Stromal cell of bone marrow (primary cell): Measurements from ENCODE around the gene LIF.
A peak's percentile ranks its signal among the peaks of the same experiment; 100 is the strongest.

Source experiments
- DNase-seq: peaks from one replicate; pipeline ENCODE4 v3.0.0-alpha.2; 2012; ENCODE audit warnings: low read depth

The LIF gene

DNA sequence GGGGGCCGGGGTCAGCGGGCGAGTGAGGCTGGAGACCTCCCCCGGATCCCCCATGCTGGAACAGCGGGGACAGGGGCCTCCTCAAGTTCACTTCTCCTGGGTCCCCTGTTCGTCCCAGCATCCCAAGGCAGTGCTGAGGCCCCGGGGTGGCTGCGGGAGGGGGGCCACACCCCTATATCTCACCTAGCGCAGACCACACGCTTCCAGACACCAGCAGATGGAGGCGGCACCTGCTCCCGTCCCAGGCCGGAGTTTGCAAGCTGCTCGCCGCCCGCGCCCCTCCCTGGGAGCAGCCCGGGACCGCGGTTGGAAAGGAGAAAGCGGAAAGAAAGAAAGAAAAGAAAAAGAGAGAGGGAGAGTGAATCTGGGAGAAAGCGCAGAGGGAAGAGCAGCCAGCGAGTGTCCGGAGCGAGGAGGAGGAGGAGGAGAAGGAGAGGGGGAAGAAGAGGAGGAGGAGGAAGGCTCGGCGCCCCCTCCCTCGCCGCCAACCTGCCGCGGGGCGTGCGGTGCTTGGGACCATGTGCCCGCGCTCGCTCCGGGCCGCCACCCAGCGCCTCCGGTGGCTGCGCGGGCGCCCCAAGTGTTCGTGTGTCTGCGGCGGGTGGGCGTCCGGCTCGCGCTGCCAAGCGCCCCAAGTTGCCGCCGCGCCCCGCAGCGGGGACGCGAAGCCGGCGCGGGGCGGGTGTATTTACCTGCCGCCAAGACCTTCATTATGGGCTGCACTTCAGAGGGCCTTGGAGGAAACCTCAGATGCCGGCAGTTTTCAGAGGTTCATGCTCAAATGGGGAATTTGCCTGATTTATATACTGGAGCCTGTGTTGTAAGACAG lies at the start of gene LIF:
Gene LIF, minus strand, starts transcription at position 775 of the 829 bp plus-strand sequence. Its CDS starts 64 bp downstream, at position 711.
- DNase-seq = no peak

GRCh38 chr22:30296324-30296723 lies 49.8 kb upstream of the LIF start:
- no peak for DNase-seq

DNA sequence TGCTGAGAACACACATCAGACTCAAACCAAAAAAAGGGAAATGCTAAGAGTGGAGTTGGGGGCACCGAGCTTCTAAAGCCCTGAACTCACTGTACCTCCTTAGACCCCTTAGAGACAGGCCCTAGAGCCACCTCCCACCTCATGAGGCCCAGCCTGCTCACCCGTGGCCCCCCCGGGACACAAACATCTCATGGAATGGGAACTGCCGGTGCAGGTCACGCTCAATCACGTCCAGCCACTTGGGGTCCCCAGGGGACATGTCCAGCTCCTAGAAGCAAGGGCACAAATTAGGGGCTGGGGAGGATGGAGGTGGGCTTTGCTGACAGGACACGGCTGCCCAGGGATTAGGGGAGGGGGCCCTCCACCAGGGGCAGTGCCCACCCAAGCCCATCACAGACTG lies 49.0 kb upstream of the LIF start:
- no peak for DNase-seq

DNA sequence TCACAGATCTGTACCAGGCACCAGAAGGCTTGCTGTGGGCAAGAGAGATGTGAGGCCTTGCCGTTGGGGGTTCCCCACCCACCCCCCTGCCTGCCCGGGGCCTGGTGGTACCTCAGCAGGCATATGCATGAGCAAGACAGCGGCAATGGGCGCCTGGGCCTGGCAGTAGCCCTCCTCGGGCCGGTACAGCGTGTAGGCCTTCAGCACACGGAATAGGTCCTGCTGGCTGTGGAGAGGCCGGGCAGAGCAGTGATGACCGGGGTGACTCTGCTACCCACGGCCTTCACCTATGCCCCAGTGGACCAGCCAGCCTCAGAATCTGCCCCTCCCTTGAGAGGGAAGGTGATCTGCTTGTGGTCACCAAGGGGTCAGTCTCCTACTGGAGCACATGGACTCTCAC lies 48.3 kb upstream of the LIF start:
- DNase-seq = no peak

DNA sequence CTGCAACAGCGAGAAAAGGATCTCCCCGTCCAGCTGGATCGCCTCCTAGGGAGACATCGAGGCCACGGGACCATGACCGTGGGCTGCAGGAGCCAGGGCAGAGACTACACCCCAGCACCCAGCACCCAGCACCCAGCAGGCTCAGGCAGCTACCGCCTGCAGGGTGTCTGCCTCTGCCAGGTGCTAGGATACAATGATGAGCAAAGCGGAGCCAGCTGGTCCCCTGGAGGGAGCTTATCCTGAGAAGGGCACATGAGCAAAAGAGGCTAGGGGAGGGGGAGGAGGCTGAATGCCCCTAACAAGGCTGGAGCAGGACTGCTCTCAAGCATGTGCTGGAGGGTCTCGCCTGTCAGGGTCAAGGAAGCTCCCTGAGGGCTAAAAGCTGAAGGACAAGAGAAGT lies 47.5 kb upstream of the LIF start:
- no peak for DNase-seq

GRCh38 chr22:30293026-30293425 lies 46.5 kb upstream of the LIF start:
- DNase-seq = no peak

GRCh38 chr22:30292069-30292970 lies 45.8 kb upstream of the LIF start:
- DNase-seq = no peak

DNA sequence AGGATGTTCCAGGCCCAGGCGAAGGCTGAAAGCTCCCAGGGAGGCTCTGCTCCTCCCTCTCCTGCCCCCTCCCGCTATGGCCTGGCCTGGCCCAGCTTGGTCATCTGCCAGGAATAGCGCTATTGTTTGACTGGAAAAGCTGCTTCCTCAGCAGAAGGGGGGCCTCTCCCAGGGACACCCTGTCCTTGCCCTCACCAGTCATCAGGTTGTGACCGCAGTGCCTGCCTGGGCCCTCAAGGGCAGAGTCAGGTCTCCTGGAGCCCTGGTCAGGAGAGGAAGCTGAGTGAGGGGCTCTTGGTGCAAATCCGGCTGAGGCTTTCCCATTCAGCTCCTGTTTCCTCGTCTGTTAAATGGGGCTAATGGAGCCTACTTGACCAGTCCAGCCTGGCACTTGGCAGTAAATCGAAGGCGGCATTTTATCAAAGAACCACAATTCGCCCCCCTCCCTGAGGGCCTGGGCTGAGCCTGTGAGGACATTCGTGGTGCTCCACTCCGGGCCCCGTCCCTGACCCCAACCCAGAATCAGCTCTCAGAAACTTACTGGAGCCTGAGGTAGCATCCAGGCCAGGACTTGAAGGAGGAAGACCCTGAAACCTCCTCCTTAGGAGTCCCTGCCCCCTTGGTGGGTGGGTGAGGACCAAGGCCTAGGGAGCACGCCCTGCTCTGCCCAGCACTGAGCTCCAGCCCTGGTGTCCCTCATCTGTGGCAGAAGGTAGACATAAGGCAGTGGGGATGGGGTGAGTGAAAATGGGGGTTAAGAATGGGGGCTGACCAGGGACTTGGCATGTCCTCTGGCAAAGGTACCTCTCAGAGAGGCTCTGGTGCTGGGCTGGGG lies 44.7 kb upstream of the LIF start:
- DNase-seq = no peak

DNA sequence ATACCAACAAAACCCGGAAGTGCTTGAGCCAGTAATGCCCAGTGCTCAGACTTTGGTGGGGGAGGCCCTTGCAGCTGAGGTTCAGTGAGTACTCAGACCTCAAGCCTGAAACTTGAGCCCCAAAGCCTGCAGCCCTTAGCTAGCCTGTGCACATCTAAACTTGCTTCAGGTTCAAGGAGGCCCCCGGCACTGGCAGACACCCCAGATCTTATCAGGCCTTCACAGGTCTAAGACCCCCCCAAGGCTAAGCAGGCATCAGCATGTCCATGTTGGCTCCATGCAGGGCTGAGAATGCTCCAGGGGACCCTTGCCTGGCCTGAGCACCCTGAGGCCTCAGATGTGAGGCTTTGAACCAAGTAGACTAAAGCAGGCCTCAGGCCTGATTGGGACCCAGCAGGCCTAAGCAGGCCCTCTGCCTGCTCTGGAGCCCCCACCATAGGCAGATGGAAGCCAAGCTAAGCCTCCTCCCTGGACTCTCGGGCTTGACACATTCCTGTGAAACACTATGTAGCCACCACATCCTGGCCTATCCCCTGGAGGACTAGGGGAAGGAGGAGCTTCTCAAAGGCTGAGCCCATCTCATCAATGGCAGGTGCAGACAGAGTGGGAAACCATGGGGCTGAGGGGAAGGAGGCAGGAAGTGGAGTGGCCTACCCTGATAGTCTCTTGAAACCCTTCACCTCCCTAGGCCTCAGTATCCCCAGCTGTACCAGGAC lies 43.9 kb upstream of the LIF start:
- DNase-seq = no peak

GRCh38 chr22:30289980-30290313 lies 43.4 kb upstream of the LIF start:
- DNase-seq = no peak

- DNase-seq = peak; percentile 98
Observed at GRCh38 chr22:30289141-30289979, 42.8 kb upstream of the LIF start, which contains the start of gene CASTOR1. Gene CASTOR1, minus strand, starts transcription at chr22:30289505. Its CDS starts 8 bp downstream, at chr22:30289497.

- DNase-seq = no peak
Observed at GRCh38 chr22:30288419-30289140, 42.0 kb upstream of the LIF start.

- DNase-seq = peak; percentile 79
Observed at GRCh38 chr22:30287648-30288418, 41.3 kb upstream of the LIF start.

GRCh38 chr22:30286813-30287647 lies 40.5 kb upstream of the LIF start:
- DNase-seq = no peak

DNA sequence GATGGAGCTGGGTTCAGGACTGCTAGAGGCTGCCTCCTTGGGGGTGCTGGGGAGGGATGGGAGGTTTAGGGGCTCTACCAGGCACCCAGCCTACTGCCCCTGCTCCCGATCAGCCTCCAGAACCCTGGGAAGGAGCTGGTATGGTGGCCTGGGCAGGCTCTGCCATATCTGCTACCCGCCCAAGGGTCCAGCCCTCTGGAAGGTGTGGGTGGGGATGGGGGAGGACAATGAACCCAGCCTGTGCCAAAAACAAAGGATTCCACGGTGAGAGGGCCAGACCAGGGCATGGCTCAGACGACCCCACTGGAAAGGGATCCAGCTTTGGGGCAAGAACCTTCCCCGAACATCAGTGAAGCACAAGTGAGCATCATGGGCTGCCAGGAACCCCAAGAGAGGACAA lies 39.8 kb upstream of the LIF start:
- no peak for DNase-seq

GRCh38 chr22:30285846-30286200 lies 39.3 kb upstream of the LIF start:
- no peak for DNase-seq

DNA sequence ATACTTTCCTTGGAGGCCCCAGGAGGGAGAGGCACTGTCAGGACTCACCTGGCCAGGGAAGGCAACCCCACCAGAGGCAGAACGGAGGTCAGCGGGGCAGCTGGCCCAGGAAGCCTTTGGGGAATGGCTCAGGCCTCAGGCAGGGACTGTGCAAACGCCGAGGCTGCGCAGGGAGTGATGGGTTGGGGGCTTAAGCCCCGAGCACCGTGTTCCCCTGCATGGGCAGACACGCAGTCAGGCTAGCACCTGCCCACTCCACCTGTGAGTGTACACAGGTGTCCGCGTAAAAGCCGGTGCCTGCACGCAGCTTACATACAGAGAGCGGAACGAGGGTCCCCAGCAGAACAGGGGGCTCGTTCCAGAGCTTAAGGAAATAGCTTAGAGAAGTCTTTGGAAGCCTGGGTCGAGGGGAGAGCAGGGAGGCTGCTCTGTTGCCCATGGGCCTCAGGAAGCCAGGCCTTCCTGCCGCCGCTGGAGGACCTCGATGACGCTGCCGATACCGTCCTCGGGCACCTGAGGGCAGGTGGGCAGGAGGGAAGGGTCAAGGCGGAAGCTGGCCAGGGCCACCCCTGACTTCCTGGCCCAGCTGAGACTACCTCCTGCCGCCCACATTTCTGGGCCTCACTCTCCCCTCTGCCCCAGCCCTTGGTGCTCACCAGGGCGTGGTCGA lies 38.8 kb upstream of the LIF start:
- no peak for DNase-seq

DNA sequence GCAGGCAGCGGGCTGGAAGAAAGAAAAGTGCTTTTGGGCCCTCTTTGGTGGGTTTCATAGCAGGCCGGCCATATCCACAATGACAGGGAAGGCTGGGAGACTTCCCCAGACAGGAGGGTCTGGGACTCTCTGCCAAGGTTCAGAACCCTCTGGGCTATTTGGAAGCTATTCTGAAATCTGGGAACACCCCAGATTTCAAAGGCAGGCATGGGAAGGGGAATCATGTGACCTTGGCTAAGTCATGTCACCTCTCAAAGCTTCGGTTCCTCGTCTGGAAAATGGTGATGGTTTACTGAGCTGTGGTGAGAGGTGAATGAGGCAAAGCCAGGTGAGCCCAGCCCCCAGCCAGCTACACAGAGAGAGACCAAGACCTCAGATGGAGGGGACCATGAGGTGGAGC lies 38.1 kb upstream of the LIF start:
- no peak for DNase-seq
